ENCODE data around the gene FPGT.

GRCh38 chr1:74197255-74197654 is 787 bp upstream of the FPGT start:
- TF ChIP-seq ZNF384 (IDR thresholded peaks at IDR 0.05) (no peak), LEF1 (IDR thresholded peaks at IDR 0.05; ENCODE audit: borderline replicate concordance) (no peak), FOXM1 (IDR thresholded peaks at IDR 0.05; ENCODE audit: borderline replicate concordance) (no peak), HDGF (IDR thresholded peaks at IDR 0.05; ENCODE audit: borderline replicate concordance) (no peak), SUZ12 (IDR thresholded peaks at IDR 0.05) (no peak), FOXA1 (IDR thresholded peaks at IDR 0.05) (no peak), ARNT (IDR thresholded peaks at IDR 0.05) (no peak), L3MBTL2 (conservative IDR thresholded peaks at IDR 0.05) (no peak), NFRKB (IDR thresholded peaks at IDR 0.05) (no peak), SP1 (IDR thresholded peaks at IDR 0.05) (no peak), TARDBP (IDR thresholded peaks at IDR 0.05) (no peak)

Measured in HEK293T (cell line).